ENCODE data around the gene KRT14.
"Not testable (repeated sequence)": the region's sequence is repeated elsewhere in the genome, so short reads cannot be mapped to it uniquely, and the experiment has no call there.

KRT14 gene

GRCh38 chr17:41545829-41546410, 40.8 kb downstream of the KRT14 start:
- no peak for DNase-seq

GRCh38 chr17:41544935-41545334, 41.8 kb downstream of the KRT14 start:
- DNase-seq = no peak

- DNase-seq = no peak
These were observed 42.2 kb downstream of the KRT14 start for GRCh38 chr17:41544491-41544892.

GRCh38 chr17:41542786-41543185, 43.9 kb downstream of the KRT14 start:
- not testable (repeated sequence) for DNase-seq

GRCh38 chr17:41542357-41542756, 44.3 kb downstream of the KRT14 start:
- DNase-seq = no peak

- no peak for DNase-seq
These were observed 45.6 kb downstream of the KRT14 start for GRCh38 chr17:41540921-41541625.

- DNase-seq = no peak
These were observed 46.6 kb downstream of the KRT14 start for GRCh38 chr17:41539979-41540701.

- no peak for DNase-seq
These were observed 47.6 kb downstream of the KRT14 start for GRCh38 chr17:41539071-41539492.

- DNase-seq = no peak
These were observed 48.1 kb downstream of the KRT14 start for GRCh38 chr17:41538565-41538991.

- DNase-seq = no peak
These were observed 48.7 kb downstream of the KRT14 start for GRCh38 chr17:41537990-41538389.

GRCh38 chr17:41537614-41537954, 49.1 kb downstream of the KRT14 start:
- DNase-seq = no peak

- DNase-seq = no peak
These were observed 49.7 kb downstream of the KRT14 start for GRCh38 chr17:41536741-41537613.

GRCh38 chr17:41535764-41536481, 50.8 kb downstream of the KRT14 start:
- DNase-seq = no peak

GRCh38 chr17:41534899-41535546, 51.7 kb downstream of the KRT14 start:
- no peak for DNase-seq

GRCh38 chr17:41533613-41534012, 53.1 kb downstream of the KRT14 start:
- no peak for DNase-seq

GRCh38 chr17:41532947-41533570, 53.6 kb downstream of the KRT14 start:
- DNase-seq = no peak

Data from T1000 (cell line).